Prostate gland (tissue), 2 donors: ENCODE results near the gene LCOR.

Source experiments
- POLR2A ChIP-seq: fragments of 450-650 bp; IDR thresholded peaks from one replicate; pipeline ENCODE4 v1.6.1; 2016; ENCODE audit warnings: antibody characterized with exemption, mild to moderate bottlenecking
- TF ChIP-seq, protein P1 (sequence below), 4 experiments: fragments of 200-600 bp in 2 of 4; fragments of 450-650 bp in 2 of 4; sonication (generic) in 2 of 4; IDR thresholded peaks; 1 replicate in 3 of 4; 2 replicates in 1 of 4; pipeline ENCODE4 v1.5.1; 2016 to 2019; ENCODE audit warnings: antibody characterized with exemption in 4 of 4, mild to moderate bottlenecking in 2 of 4, moderate library complexity in 2 of 4

DNA sequence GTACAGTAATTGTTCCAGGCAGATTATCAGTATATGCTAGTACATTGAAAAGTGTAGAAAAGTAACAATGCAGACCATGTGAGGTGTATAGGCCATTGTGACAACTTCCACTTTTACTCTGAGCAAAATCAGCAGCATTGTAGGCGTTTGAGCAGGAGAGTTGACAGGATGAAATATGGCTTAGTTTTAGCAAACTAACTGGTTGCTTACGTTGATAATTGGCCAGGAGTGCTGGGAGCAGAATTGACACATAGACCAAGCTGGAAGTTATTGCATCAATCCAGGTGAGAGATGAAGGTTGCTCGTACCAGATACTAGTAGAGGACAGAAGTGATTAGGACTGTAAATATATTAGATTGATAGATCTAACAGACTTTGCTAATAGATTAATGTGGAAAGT, 46.0 kb downstream of the LCOR start:
- no peak for TF ChIP-seq POLR2A
- TF ChIP-seq, protein P1, sequence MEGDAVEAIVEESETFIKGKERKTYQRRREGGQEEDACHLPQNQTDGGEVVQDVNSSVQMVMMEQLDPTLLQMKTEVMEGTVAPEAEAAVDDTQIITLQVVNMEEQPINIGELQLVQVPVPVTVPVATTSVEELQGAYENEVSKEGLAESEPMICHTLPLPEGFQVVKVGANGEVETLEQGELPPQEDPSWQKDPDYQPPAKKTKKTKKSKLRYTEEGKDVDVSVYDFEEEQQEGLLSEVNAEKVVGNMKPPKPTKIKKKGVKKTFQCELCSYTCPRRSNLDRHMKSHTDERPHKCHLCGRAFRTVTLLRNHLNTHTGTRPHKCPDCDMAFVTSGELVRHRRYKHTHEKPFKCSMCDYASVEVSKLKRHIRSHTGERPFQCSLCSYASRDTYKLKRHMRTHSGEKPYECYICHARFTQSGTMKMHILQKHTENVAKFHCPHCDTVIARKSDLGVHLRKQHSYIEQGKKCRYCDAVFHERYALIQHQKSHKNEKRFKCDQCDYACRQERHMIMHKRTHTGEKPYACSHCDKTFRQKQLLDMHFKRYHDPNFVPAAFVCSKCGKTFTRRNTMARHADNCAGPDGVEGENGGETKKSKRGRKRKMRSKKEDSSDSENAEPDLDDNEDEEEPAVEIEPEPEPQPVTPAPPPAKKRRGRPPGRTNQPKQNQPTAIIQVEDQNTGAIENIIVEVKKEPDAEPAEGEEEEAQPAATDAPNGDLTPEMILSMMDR (IDR thresholded peaks at IDR 0.05) = no peak
